ENCODE results near the gene TNN.

Gene TNN

GRCh38 chr1:175075572-175076568 lies 8.2 kb downstream of the TNN start:
- in situ Hi-C loops (cut with MboI; ENCODE audit: low sequenced_read_pairs, unreplicated experiment): no loop called here
- DNase-seq (ENCODE audit: low spot score): peak; percentile 38
- no peak for TF ChIP-seq CTCF (IDR thresholded peaks at IDR 0.05; ENCODE audit: borderline replicate concordance, control extremely low read depth, extremely low read depth, insufficient read depth, missing control alignments)

GRCh38 chr1:175077356-175078030 lies 9.9 kb downstream of the TNN start:
- no peak for DNase-seq (ENCODE audit: low spot score)

GRCh38 chr1:175078629-175079028 lies 11.0 kb downstream of the TNN start:
- in situ Hi-C loops (cut with MboI; ENCODE audit: low sequenced_read_pairs, unreplicated experiment): no loop called here
- no peak for TF ChIP-seq CTCF (IDR thresholded peaks at IDR 0.05; ENCODE audit: borderline replicate concordance, control extremely low read depth, extremely low read depth, insufficient read depth, missing control alignments)
- DNase-seq (ENCODE audit: low spot score): no peak

More at GRCh38 chr1:175077356-175078030, 9.9 kb downstream of the TNN start:
- in situ Hi-C loops (cut with MboI; ENCODE audit: low sequenced_read_pairs, unreplicated experiment): no loop called here
- no peak for TF ChIP-seq CTCF (IDR thresholded peaks at IDR 0.05; ENCODE audit: borderline replicate concordance, control extremely low read depth, extremely low read depth, insufficient read depth, missing control alignments)

GRCh38 chr1:175079338-175079737 lies 11.7 kb downstream of the TNN start:
- no peak for TF ChIP-seq CTCF (IDR thresholded peaks at IDR 0.05; ENCODE audit: borderline replicate concordance, control extremely low read depth, extremely low read depth, insufficient read depth, missing control alignments)
- DNase-seq (ENCODE audit: low spot score): no peak
- in situ Hi-C loops (cut with MboI; ENCODE audit: low sequenced_read_pairs, unreplicated experiment): no loop called here

GRCh38 chr1:175080030-175080429 lies 12.4 kb downstream of the TNN start:
- no peak for DNase-seq (ENCODE audit: low spot score)
- no peak for TF ChIP-seq CTCF (IDR thresholded peaks at IDR 0.05; ENCODE audit: borderline replicate concordance, control extremely low read depth, extremely low read depth, insufficient read depth, missing control alignments)
- in situ Hi-C loops (cut with MboI; ENCODE audit: low sequenced_read_pairs, unreplicated experiment): no loop called here

- DNase-seq (ENCODE audit: low spot score): no peak
- TF ChIP-seq CTCF (IDR thresholded peaks at IDR 0.05; ENCODE audit: borderline replicate concordance, control extremely low read depth, extremely low read depth, insufficient read depth, missing control alignments): no peak
These were observed 14.3 kb downstream of the TNN start for GRCh38 chr1:175081983-175082382.

More at GRCh38 chr1:175081983-175082382, 14.3 kb downstream of the TNN start:
- in situ Hi-C loops (cut with MboI; ENCODE audit: low sequenced_read_pairs, unreplicated experiment): no loop called here
